HEK293 (cell line): ENCODE data around the gene NOL9.

Experiments used
- ATF2 ChIP-seq: fragments of 450-650 bp; formaldehyde crosslinking; IDR thresholded peaks from 2 replicates; pipeline ENCODE4 v1.5.1; 2016; ENCODE audit warnings: missing biosample characterization, missing genetic modification characterization, low read depth
- CTCF ChIP-seq: fragments of 450-650 bp; formaldehyde crosslinking; IDR thresholded peaks from 2 replicates; pipeline ENCODE4 v1.5.1; 2016; ENCODE audit warnings: missing biosample characterization, missing genetic modification characterization
- GLI4 ChIP-seq: fragments of 450-650 bp; formaldehyde crosslinking; IDR thresholded peaks from 2 replicates; pipeline ENCODE4 v1.5.1; 2016; ENCODE audit warnings: missing biosample characterization, missing genetic modification characterization
- TCF7L2 ChIP-seq: IDR thresholded peaks from 2 replicates; pipeline ENCODE4 v1.6.1; 2011; ENCODE audit warnings: low read depth, mild to moderate bottlenecking, inconsistent platforms, low read length, moderate library complexity, borderline replicate concordance
- ZFHX2 ChIP-seq: fragments of 450-650 bp; formaldehyde crosslinking; conservative IDR thresholded peaks from 2 replicates; pipeline ENCODE4 v1.5.1; 2016; ENCODE audit warnings: missing biosample characterization, missing genetic modification characterization
- ZNF169 ChIP-seq: fragments of 450-650 bp; formaldehyde crosslinking; IDR thresholded peaks from 2 replicates; pipeline ENCODE4 v1.5.1; 2016; ENCODE audit warnings: missing biosample characterization, missing genetic modification characterization
- ZNF768 ChIP-seq: fragments of 450-650 bp; formaldehyde crosslinking; IDR thresholded peaks from 2 replicates; pipeline ENCODE4 v1.5.1; 2018; ENCODE audit warnings: missing biosample characterization, mild to moderate bottlenecking, missing genetic modification characterization

GRCh38 chr1:6481820-6482219 lies 72.5 kb downstream of the NOL9 start:
- TF ChIP-seq GLI4 (tag by site-specific recombination): no peak
- no peak for TF ChIP-seq TCF7L2
- TF ChIP-seq ZFHX2 (tag by site-specific recombination): no peak
- no peak for TF ChIP-seq ATF2 (tag by site-specific recombination)
- TF ChIP-seq ZNF169: no peak
- no peak for TF ChIP-seq ZNF768 (tag by site-specific recombination)
- TF ChIP-seq CTCF (tag by site-specific recombination): no peak
